Type B pancreatic cell (in vitro differentiated cells): ENCODE results near the gene EFEMP2. TPM values are rescaled to one million over a fixed set of nuclear protein-coding genes. Genes with fewer than 3 reads are reported as not detected.

Experiments used
- DNase-seq: peaks from one replicate; pipeline ENCODE4 v3.0.0; 2021; ENCODE audit warnings: mixed read lengths; ENCODE audit not compliant: unreplicated experiment; ENCODE audit errors: extremely low spot score
- H3K27ac Mint-ChIP-seq: 2 replicates; pipeline ENCODE4 v1.8.0; 2021; ENCODE audit warnings: mild to moderate bottlenecking, mixed read lengths
- H3K27me3 Mint-ChIP-seq: 2 replicates; pipeline ENCODE4 v1.8.0; 2021; ENCODE audit warnings: mixed read lengths
- H3K36me3 Mint-ChIP-seq: 2 replicates; pipeline ENCODE4 v1.8.0; 2021; ENCODE audit warnings: mixed read lengths
- H3K4me1 Mint-ChIP-seq: one replicate; pipeline ENCODE4 v1.8.0; 2021; ENCODE audit warnings: mixed read lengths; ENCODE audit not compliant: unreplicated experiment
- H3K4me3 Mint-ChIP-seq: 2 replicates; pipeline ENCODE4 v1.8.0; 2021; ENCODE audit warnings: mild to moderate bottlenecking, mixed read lengths
- H3K9me3 Mint-ChIP-seq: 2 replicates; pipeline ENCODE4 v1.8.0; 2021; ENCODE audit warnings: mixed read lengths
- CTCF ChIP-seq: fragments of 200-600 bp; sonication (generic); conservative IDR thresholded peaks from 2 replicates; pipeline ENCODE4 v1.5.0; 2021; ENCODE audit warnings: antibody characterized with exemption, mild to moderate bottlenecking
- total RNA-seq: library from RNA; stranded (reverse); gene quantifications from 2 replicates; pipeline ENCODE4 v1.2.1, GENCODE V29; 2021; ENCODE audit warnings: low replicate concordance

EFEMP2 gene
- total RNA-seq, 1 donor from 2014 or later, result 24.5 TPM

DNA sequence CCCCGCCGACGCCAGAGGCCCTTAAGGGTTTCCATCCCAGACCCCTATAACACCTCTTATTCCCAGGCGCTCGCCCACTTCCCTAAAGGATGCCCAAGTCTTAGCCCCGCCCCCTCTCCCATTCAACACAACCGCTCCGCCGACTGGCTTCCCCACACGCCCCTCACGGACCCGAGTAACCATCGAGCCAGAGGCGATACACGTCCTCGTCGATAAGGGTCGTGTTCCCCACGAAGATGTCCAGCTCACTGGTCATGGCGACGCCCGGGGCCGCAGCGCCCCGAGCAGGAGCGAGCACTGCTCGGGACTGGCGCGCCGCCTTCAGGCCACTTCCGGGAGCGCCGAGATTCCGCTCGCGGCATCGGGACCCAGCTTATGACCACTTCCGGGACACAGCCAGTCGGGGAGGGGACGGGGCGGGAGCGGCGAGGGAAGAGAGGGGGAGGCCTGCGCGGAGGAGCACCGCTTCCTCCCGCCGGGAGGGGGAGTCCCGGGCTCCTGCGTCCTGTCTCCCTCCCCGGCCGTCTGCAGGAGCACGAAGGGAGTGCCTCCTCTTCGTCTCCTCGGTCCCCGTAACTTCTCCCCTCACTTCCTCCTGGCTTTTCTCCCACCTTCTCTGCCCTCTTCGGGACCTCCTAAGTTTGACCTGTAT, 15.7 kb upstream of the EFEMP2 start, which contains the start of gene FIBP:
Gene FIBP (minus strand): TSS at position 309 of the 652 bp plus-strand sequence. CDS start 53 bp downstream, at position 256.
- H3K9me3 Mint-ChIP-seq, result no peaks in the 10 kb centered on the region
- DNase-seq, result peak; percentile 97
- H3K27ac Mint-ChIP-seq, result peak within 1 kb of the TSS; percentile 83
- H3K4me1 Mint-ChIP-seq, result peaks cover 38% of the 10 kb centered on the region
- H3K27me3 Mint-ChIP-seq, result peaks cover 15% of the 10 kb centered on the region
- TF ChIP-seq CTCF, result peak; percentile 81
- H3K4me3 Mint-ChIP-seq, result peak within 1 kb of the TSS; percentile 98
- peaks cover 5% of the 10 kb centered on the region for H3K36me3 Mint-ChIP-seq

DNA sequence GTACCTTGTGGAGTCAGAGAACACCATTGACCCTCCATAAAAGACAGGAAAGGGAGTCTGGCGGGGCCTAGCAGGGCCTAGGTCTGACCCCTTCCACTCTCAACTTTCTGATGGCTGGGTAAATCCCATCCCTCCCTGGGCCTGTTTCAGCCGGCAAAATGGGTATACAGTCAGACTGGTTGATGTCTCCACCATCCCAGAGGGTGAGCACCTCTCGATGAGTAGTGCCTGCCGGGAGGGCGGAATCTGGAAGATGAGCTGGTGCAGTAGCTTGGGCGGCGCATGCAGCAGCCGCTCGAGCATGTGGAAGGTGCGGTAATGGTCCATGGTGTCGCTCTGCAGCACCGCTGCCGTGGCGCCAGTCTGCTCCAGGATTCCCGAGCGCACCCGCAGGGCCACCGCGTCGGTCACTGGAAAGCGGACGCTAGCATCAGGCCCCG, 15.1 kb upstream of the EFEMP2 start:
- no peak for DNase-seq
- no peaks in the 10 kb centered on the region for H3K9me3 Mint-ChIP-seq
- H3K27me3 Mint-ChIP-seq, result peaks cover 15% of the 10 kb centered on the region
- TF ChIP-seq CTCF, result no peak
- H3K36me3 Mint-ChIP-seq, result peaks cover 5% of the 10 kb centered on the region
- peak overlapping the region; percentile 98 for H3K4me3 Mint-ChIP-seq
- peaks cover 37% of the 10 kb centered on the region for H3K4me1 Mint-ChIP-seq
- peak overlapping the region; percentile 83 for H3K27ac Mint-ChIP-seq

DNA sequence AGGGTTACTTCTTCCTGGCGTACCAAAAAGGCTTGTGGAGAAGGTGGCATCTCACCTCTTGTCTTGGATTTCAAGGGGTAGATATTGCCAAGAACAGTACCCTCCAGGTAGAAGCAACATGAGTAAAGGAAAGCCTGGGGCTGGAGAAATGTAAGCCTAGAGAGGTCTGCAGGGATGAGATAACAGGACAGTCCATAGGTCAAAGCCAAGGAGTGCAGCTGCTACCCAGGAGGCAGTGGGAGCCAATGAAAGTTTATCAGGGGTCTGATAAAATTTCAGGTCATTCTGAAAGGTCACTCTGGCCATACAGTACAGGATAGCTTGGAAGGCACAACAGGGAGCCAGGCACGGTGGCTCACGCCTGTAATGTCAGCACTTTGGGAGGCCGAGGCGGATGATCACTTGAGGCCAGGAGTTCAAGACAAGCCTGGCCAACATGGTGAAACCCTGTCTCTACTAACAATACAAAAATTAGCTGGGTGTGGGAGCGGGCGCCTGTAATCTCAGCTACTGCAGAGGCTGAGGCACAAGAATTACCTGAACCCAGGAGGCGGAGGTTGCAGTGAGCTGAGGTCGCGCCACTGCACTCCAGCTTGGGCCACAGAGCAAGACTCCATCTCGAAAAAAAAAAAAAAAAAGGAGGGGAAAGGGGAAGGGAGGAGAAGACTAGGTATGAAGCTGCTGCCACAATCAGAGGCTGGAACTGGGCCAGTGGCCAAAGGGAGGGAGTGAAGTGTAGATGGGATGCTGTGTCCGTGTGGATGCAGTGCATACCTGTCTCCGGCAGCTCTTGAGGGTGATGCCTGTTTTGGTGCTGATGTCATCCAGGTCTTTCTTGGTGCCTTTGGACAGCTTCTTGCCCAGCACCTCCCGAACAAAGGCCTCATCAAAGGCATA, 14.5 kb upstream of the EFEMP2 start:
- peaks cover 31% of the 10 kb centered on the region for H3K4me1 Mint-ChIP-seq

DNA sequence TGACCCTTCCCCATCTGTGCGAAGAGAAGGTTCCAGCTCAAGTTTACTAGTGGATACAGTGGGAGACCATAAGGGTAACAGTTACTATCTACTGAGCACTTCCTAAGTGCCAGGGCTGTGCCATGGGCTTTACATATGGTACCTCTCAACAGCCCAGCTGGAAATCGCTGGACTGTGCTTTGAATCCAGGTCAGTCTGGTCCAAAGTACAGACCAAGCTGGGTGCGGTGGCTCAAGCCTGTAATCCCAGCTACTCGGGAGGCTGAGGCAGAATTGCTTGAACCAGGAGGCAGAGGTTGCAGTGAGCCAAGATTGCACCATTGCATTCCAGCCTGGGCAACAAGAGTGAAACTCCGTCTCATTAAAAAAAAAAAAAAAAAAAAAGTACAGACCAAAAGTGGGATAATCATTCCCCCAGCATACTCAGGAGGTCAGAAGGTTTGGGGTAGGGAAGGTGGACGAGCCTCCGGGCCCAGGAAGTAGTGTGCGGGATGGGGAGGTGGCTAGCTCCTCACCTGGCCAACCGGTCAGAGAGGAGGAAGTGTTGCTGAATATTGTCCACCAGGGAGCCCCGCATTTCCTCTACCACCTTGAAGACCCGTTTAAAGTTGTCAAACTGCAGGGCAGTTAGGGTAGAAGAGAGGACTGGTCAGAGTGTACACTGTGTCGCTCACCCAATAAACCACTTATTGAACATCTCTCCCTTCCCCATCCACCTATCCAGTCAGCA, 13.4 kb upstream of the EFEMP2 start:
- Mint-ChIP-seq H3K9me3 (no peaks in the 10 kb centered on the region), H3K27ac (no peak overlapping the region), H3K4me1 (peaks cover 30% of the 10 kb centered on the region), H3K36me3 (peaks cover 5% of the 10 kb centered on the region), H3K4me3 (peak overlapping the region; percentile 98), H3K27me3 (peaks cover 7% of the 10 kb centered on the region)
- no peak for DNase-seq
- TF ChIP-seq CTCF, result no peak

More for the DNA sequence above, 14.5 kb upstream of the EFEMP2 start:
- Mint-ChIP-seq H3K9me3 (no peaks in the 10 kb centered on the region), H3K27ac (peak overlapping the region; percentile 83), H3K4me3 (peak overlapping the region; percentile 98), H3K27me3 (peaks cover 8% of the 10 kb centered on the region), H3K36me3 (peaks cover 5% of the 10 kb centered on the region)
- TF ChIP-seq CTCF, result no peak
- DNase-seq, result no peak

GRCh38 chr11:65885231-65885630, 12.6 kb upstream of the EFEMP2 start:
- Mint-ChIP-seq H3K27me3 (peaks cover 7% of the 10 kb centered on the region), H3K27ac (no peak overlapping the region), H3K36me3 (peaks cover 5% of the 10 kb centered on the region), H3K4me3 (peak overlapping the region; percentile 20), H3K9me3 (no peaks in the 10 kb centered on the region), H3K4me1 (peaks cover 28% of the 10 kb centered on the region)
- TF ChIP-seq CTCF, result no peak
- DNase-seq, result no peak
